Activated CD4-positive, alpha-beta T cell treated with anti-CD3 and anti-CD28 coated beads for 4 hours (primary cell): Measurements from ENCODE around the gene B3GNT2.
"Not testable (repeated sequence)": the region's sequence is repeated elsewhere in the genome, so short reads cannot be mapped to it uniquely, and the experiment has no call there.

Source experiments
- DNase-seq, 2 donors: peaks; one replicate each; pipeline ENCODE4 v3.0.0-alpha.2; 2020

Gene B3GNT2

DNA sequence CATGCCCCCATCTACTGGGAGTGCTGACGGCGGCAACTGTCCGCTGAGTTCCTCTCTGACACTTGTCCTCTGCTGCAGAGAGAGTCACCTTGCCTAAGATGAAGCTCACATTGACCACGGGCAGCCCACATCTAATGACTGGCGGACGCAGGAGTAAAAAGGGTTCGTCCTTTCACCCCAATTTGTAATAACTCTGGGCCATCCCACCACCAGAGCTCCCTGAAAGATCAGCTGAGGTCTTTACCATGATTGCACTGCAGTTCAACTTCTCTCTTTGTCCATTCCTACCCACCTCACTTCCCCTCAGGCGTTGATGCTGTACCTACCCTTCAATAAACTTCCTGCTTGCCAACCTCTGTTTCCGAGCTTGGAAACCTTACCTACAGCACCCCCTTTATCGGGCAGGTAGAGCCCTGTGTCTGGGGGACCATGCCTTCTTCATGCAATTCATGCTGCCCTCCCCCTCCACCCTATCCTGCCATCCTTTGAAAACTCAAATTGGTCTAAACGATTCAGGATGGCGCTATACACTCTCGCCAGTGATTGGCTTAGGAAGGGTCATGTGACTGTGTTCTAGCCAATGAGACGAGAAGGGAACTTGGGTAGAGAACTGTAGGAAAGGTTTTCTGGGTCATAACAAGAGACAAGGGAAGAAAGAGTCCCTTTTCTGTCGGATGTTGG, 10.3 kb upstream of the B3GNT2 start:
- DNase-seq, result no peak

DNA sequence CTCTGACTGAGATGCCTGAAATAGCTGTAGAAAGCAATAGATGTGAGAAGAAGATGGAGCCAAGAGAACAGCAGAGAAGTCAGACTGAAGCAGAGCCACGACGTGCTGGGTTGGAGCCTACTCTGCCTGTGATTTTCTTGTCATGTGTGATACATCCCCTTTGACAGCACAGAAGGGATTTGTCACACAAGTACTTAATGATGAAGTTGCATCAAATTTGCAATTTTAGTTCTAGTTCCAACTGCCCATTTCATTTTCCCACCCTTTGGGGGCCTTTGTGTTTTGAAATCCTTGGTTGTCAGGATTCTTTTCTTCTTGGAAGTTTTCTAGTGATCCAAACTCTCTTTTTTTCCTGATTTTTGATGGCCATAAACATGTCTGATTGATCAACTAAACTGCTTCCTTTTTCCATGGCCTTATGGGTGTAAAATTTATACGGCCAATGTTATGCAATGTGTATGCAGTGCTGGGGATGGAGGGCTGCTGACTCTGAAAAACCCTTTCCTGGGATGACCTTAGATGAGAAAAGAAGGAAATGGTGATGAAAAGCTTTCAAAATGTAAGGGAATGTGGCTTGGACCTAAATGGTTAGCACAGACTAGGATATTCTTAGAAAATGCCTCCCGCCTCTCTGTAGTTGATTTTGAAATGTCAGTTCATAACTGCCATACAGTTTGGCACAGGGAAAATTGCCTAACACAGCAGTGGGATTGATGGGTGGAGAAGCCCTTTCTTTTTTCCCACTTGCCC, 9.6 kb upstream of the B3GNT2 start:
- DNase-seq, result no peak

DNA sequence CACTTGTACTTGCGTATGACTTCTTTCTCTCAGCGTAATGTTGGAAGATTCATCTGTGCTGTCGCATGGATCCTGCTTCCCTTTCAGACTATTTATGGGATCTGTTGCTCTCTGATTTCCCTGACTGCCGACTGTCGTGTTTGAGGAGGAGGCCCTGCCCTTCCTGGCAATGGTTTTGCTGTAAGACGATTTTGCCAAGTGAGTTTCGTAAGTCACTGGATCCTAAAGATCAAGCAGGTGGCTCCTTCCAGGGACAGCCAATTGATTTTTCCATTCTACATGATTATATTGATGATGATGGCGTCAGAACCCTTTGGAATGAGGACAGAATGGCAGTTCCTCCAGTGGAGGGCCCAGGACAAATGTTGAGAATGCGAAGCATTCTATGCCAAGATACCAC, 8.7 kb upstream of the B3GNT2 start:
- DNase-seq, result no peak

DNA sequence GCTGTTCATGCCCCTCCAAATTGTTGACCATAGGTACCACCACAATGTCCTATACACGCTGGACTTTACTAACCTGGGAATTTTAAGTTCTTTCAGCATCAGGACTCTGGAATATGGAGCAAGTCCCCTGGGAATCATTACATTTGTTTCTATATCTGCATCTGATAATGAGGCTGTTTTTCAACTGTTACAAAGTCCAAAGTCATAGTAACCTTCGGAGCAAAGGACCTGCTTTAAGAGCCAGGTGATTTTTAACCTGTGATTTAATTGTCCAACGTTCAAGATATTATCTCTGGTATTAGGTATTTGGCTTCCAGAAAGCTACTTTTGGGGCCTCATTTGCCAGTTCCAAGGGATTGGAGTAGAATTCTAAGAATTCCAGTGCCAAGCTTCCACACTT, 7.5 kb upstream of the B3GNT2 start:
- DNase-seq, result no peak

DNA sequence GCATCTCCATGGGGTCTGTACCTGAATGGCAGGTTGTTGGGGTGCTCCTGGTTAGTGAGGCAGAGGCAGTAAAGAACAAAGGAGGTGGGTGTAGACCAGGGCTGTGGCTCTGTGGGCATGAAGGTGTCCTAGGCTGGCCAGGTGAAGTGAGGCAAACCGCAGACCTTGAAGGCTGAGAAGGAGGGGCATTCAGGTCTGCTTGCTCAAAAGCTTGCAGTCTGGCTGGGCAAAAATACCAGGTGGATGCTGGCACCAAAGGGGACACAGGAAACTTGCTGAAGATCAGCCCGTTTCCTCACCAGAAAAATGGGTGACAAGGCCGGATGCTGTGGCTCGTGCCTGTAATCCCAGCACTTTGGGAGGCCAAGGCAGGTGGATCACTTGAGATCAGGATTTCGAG, 6.7 kb upstream of the B3GNT2 start:
- DNase-seq, result no peak

DNA sequence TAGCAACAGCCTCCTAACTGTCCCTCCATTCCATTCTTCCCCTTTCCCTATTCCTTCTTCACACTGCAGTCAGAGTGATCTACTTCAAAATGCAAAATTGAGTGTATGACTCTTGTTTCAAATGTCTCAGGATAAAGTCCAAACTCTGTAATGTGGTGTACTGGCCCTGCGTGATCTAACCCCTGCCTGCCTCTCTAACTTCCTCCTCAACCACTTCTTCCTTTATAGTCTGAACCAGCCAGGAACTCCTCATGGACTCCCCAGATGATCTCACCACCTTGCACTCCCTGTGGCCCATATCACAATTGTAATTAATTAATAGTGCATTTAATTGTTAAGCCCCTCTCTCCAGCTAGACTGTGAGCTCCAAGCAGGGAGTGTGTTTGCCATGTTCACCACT, 3.1 kb upstream of the B3GNT2 start:
- DNase-seq, result no peak

DNA sequence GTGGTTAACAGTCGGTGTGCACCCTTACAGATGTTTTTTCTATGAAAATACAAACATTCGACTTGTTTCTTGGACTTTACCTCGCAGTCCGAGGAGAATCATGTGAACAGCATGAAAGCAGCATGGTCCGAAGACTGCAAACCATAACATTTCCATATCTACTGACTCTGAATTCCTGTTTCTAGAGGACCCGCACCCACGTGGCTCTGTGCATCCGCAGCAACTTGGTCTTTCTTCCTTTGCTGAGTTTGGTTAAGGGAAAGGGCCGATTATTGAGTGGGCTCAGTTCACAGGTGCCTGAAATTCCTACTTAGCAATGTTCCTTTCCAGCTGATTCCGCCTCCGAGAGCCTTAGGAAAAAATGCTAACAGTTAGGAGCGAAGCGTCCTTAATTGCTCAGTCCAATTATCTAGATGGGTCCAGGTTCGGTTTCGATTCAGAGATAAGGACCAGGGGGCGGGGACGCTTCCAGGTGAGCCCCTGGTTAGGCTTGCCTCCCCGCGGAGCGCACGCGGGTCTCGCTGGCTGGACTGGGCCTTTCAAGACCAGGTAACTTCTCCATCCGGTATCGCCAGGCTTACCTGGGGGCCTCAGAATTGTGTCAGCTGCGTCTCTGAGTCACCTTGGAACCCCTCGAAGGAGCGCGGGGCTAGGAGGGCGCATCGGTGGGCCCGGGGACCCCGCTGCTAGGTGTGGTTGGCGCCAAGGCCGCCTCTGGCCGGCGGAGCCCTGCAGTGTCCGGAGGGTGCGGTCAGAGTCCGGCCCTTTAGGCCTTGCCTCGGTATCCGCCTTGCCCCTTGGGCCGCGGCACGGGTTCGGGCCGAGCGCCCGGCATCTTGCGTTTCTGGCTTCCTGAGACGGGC, 1.1 kb upstream of the B3GNT2 start:
- no peak for DNase-seq

DNA sequence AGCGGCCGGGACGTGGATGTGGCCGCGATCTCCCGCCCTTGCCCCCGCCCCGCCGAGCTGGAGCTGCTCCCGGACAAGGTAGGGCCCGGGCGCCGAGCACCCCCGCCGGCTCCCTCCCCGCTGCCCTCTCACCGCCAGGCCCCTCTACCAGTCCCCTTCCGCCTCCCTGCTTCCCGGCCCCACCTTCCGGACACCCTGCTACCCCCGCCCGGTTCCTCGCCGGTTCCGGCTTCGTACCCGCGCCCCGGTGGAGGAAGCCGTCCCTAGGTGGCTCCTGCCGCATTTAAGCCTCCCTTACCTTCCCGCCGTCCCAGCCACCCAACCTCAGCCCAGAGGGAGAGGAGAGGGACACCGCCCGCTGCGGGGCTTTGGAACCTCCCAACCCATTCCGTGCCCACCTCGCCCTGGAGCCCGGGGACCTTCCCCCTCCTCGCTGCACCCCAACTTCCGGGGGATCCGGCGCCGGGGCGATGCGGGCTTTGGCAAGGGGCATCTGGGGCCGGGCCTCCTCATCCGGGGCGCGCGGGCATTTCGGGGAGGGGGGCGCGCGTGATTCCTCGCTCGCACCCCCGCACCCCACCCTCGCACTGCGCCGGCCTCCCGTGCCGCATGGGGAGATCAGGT, 475 bp downstream of the B3GNT2 start:
- peak; percentile 45 to 51 for DNase-seq

DNA sequence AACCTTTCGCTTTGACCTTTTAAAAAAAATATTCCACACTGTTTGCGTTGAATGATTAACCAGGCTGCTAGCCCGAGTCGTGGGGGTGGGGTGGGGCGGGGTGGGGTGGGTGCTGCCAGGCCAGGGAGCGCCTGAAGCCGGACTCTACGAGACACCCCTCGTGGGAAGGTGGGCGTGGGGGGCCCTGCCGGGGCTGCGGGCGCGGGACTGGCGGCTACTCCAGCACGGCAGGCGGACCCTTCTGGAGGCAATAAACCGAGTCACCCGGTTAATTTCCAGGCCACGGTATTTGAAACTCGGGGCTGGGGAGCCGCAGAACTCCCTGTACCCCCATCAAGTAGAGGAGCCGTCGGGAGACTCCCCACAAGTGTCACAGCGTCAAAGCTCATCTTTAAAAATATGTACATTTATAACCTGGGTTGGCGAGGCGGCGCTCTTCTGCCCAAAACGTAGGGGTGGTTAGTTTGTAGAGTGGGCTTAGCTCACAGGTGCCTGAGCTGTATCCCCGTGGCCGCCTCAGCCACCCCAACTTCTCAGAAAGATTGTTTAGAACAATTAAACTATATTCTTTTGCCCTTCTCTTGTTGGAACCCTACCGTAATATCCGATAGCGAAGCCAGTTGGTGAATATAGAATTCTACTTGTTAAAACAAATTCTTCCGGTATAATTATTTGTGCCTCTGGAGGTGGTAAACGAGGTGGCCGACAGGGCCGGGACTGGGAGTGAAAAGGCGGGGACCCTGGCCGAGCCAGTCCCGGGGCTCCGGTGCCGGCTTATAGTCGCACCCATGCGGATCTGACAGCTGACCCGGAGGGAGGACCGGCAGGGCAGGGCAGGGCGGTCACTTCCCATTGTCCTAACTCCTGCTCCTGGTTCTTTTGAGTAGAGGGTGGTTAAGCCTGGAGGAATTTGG, 1.4 kb downstream of the B3GNT2 start:
- DNase-seq, result peak; percentile 33 to 40

DNA sequence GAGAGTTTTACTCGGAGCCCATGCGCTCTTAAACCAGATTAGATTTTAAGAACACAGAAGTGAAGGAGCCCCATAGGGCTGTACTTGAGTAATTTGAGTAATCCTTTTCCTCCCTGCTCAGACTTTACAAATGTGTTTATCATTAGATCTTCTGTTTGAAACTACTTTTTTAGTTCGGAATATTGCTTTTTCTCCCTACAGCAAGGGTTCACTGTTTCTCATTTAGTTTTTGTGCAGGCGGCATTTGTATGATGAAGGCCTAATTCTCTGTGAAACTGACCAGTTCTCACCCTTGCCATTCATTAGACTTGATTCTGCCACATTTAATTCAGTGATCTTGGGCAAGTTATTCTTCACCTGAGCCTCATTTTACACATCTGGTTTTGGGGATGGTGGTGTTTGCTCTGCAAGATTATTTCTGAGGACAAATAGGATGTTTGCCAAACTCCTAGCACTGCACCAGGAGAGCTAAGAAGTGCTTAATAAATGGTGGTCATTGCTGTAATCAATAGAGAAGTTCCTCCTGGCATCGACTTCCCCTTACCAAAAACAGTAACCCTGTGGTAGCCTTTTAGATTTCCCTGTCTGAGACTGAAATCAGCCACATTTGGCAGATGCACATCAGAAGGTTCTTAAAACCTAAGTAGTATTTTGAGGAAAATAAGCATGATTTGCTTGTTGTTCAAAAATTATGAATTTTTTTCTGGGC, 2.2 kb downstream of the B3GNT2 start:
- DNase-seq, result no peak

DNA sequence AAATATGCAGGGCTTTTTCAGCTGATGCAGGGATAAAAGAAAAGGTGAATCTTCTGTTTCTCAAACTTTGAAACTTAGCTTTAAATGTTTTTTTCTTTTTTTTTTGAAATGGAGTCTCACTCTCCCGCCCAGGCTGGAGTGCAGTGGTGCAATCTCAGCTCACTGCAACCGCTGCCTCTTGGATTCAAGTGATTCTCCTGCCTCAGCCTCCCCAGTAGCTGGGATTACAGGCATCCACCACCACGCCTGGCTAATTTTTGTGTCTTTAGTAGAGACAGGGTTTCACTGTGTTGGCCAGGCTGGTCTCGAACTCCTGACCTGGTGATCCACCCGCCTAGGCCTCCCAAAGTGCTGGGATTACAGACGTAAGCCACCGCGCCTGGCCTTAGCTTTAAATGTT, 2.9 kb downstream of the B3GNT2 start:
- DNase-seq, result not testable (repeated sequence)

DNA sequence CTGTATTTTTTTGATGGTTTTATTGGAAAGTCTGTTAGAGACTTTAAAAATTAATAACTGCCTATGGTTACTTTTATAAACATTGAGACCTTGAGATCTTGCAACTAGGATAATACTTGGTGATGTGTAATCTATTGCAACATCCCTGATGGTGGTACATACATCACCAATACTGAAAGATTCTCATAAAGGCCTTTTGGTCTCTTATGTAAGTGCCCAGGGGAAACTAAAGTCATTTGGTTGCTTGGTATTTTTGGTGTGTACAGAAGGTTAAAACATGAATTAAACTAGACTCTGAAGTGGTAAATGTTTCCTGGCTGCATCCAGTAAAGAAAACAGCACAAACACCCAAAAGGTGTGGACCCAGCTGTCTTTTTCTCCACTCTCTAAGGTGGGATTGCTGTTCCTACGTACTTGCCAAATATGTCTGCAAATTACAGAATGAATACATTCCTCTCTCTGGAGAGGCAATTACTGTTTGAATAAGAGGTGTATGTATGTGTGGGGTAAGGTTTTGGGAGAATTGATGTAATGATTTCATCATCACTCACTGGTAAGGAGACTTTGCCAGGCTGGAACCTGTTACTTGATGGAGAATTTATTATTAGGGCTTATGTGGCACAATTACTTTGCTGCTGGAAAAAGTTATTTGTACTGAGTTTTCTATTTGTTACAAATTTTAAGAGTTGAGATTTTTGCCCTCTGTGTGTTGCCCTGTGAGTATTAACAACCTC, 3.6 kb downstream of the B3GNT2 start:
- DNase-seq, result no peak

DNA sequence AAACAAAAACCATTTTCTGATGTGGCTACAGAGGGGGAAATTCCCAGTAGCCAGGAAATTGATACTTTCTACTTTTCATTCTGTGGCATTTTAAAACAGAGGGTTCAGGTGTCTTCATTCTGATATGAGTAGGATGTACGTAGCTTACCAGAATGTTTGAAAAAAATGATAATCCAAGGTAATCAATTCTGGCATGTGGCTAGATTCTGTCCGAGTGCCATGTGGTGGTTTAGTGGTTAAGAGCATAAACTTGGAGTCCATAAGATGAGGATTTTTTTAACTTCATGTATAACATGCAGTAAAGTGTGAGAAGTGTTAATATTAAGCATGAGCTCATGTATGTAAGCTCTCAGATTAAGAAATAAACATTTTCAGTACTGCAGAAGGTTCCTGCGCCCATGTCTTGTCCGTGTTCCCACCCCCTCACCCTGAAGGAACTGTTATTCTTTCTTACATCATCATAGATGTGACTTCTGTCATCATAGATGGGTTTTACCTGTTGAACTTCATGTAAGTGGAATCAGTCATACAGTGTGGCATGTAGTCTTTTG, 4.5 kb downstream of the B3GNT2 start:
- no peak for DNase-seq

DNA sequence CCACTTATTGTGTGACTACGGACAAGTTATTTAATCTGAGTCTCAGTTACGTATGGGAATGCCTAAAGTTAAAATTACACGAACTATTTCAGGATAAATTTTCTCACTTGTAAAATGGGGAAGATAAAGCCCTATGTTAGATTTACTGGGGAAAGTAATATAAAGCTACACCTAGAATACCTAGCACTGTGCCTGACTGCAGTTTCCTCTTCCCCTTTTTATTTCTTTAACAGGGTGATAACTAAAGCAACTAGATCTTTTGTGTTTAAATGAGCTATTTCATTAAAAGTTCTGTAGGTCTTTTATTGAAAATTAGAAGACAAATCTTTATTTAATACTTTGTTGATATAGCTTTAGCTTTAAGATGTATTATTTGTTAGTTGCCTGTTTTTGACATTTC, 5.0 kb downstream of the B3GNT2 start:
- DNase-seq, result no peak

DNA sequence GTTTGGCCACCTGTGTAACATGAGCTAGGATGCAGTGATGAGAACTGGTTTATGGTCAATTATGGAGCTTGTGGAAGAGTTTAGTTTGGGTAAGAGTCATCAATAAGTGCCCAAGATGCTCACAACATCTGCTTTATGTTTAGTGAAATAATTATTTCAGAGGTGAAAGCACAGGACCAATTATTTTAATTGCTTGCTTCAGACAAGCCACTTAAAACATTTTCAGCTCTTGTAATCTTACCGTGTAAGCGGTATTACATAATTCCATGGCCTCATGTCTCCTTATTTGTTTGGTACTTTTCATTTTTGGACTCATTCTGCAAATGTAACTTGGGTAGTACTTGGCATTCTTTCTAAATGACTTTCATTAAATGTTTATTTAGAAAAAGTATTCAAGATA, 5.4 kb downstream of the B3GNT2 start:
- no peak for DNase-seq

DNA sequence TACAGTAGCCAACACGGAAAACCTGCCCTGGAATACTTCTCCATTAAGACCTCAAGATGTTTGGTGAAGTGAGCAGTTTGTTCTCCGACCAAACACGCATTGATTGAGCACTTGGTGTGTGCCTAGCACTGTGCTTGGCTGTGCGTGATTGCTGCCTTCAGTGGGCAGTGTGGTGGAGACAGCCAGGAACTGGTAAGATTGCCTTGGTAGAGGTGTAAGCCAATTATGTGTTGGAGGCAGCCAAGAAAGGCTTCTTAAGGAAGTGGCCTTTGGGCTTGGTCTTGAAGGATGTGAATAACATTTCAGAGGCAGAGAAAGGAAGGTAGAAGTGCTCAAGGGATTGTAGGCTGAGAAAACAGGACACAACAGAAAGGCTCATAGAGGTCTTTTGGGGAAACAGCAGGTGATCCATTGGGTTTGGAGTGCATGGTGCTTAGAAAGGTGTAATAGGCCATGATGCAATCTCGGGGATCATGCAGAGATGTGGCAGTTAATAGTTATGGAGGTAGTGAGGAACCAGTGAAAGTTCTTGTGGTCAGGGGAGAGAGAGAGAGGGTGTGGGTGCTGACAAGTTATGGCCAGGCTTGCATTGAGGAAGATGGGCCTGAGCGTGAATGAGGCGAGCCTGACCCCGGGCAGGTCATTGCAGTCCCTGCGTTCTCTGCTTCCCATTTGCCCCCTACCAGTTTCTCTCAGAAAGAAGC, 6.3 kb downstream of the B3GNT2 start:
- DNase-seq, result no peak

DNA sequence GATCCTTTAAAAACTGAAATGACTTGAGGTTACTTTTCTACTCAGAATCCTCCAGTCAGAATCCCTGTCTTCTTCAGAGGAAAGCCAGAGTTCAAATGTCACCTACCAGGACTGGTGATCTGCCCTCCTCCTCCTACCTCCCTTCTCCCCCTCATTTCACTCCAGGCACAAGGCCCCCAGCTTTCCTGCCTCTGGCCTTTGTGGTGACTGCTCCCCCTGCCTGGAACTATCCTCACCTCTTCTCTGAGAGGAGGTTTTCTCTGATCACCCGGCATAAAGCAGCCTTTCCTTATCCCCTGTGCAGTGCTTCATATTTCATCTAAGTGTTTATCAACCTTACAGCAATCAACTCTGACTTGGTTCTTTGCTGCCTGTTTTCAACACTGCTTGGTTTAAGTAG, 6.8 kb downstream of the B3GNT2 start:
- no peak for DNase-seq

DNA sequence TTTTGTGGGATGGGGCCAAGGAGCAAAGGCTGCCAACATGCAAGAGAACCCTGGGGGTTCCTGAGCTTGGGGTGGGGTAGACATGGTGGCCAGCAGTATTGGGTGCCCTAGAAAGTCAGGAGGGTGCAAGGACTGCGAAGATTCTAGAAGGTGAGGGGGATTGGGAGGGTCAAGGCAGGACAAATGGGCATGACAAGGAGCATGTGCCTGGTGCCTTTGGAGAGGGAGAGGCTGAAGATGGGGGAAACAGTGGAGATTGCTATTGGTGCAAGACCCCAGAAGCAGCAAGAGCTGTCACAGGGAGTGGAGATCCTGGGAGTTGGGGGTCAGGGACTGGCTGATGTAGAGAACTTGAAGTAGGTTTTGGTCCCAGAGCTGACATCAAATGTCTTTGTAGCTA, 7.5 kb downstream of the B3GNT2 start:
- DNase-seq, result no peak

DNA sequence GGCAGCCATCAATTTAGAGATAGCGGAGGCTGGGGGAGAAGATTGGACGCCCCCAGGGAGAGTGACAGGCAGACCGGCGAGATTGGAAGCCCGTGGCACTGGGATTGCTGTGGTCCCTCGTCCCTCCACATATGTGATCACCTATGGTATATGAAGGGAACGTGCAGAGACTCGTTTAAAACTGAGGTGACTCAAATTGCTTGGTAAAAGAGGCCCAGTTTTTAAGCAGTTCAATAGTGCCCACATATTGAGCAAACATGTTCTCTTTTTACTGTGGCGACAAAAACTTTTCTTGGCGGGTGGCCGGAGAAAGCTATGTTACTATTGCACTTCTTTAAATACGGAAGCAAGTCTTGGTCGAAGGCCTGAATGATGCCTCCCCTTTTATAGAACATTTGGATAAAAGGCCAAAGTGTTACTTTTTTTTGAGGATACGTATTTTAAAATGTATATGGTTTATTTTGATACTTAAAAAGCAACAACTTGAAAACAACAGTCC, 9.1 kb downstream of the B3GNT2 start:
- no peak for DNase-seq

DNA sequence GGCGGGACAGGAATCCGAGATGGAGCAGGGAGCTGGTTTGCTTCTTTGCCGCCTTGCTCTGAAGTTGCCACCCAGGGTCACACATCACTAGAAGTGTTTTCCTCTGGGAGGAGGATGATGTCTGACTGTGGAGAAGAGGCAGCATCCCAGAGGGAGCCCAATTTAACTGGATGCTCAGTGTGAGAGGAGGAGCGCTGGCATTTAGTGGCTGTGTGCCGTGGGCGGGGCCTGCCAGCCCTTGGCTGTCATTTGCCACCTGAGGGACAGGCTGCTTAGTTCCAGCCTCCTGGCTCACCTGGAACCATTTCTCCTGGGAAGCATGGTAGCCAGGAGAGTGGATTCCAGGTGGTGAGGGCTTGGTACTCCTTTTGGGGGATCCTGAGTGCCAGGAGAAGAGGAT, 9.6 kb downstream of the B3GNT2 start:
- DNase-seq, result no peak
